ENCODE measurements around the gene GARRE1. TPM values are rescaled to one million over a fixed set of nuclear protein-coding genes. Genes with fewer than 3 reads are reported as not detected.

GARRE1 gene
- total and polyA plus RNA-seq, 2 of the 8 experiments (the other 6 are each of a cell fraction or from before 2014, with no cell fraction given), result 16.4 to 23.1 TPM

DNA sequence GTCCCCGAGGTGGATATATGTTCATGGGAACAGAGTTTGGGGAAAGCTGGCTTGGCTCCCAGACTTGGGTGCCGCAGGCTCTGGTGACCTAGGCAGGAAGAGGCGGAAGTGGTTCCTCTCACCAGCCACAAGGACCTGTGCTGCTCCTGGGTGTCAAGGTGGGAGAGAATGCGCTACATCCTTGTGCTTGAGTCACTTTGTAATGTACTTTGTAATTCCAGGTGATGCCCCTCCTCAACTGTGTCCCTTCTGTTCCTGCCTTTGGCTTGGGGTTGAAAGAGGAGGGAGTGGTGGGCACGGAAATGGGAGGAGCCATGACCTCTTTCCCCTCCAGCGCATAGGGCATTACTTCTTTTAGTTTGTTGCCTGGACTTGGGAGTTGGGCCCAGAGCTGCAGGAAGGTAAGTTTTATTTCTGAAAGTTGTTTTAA lies 10.9 kb downstream of the GARRE1 start (continued):
- TF ChIP-seq CBX5 (IDR thresholded peaks at IDR 0.05; ENCODE audit: low read depth, low read length) (no peak), PHF8 (conservative IDR thresholded peaks at IDR 0.05; ENCODE audit: low read depth, low read length) (no peak), TBP (IDR thresholded peaks at IDR 0.05; ENCODE audit: low read depth, low read length) (no peak)
- TF ChIP-seq, protein P1, sequence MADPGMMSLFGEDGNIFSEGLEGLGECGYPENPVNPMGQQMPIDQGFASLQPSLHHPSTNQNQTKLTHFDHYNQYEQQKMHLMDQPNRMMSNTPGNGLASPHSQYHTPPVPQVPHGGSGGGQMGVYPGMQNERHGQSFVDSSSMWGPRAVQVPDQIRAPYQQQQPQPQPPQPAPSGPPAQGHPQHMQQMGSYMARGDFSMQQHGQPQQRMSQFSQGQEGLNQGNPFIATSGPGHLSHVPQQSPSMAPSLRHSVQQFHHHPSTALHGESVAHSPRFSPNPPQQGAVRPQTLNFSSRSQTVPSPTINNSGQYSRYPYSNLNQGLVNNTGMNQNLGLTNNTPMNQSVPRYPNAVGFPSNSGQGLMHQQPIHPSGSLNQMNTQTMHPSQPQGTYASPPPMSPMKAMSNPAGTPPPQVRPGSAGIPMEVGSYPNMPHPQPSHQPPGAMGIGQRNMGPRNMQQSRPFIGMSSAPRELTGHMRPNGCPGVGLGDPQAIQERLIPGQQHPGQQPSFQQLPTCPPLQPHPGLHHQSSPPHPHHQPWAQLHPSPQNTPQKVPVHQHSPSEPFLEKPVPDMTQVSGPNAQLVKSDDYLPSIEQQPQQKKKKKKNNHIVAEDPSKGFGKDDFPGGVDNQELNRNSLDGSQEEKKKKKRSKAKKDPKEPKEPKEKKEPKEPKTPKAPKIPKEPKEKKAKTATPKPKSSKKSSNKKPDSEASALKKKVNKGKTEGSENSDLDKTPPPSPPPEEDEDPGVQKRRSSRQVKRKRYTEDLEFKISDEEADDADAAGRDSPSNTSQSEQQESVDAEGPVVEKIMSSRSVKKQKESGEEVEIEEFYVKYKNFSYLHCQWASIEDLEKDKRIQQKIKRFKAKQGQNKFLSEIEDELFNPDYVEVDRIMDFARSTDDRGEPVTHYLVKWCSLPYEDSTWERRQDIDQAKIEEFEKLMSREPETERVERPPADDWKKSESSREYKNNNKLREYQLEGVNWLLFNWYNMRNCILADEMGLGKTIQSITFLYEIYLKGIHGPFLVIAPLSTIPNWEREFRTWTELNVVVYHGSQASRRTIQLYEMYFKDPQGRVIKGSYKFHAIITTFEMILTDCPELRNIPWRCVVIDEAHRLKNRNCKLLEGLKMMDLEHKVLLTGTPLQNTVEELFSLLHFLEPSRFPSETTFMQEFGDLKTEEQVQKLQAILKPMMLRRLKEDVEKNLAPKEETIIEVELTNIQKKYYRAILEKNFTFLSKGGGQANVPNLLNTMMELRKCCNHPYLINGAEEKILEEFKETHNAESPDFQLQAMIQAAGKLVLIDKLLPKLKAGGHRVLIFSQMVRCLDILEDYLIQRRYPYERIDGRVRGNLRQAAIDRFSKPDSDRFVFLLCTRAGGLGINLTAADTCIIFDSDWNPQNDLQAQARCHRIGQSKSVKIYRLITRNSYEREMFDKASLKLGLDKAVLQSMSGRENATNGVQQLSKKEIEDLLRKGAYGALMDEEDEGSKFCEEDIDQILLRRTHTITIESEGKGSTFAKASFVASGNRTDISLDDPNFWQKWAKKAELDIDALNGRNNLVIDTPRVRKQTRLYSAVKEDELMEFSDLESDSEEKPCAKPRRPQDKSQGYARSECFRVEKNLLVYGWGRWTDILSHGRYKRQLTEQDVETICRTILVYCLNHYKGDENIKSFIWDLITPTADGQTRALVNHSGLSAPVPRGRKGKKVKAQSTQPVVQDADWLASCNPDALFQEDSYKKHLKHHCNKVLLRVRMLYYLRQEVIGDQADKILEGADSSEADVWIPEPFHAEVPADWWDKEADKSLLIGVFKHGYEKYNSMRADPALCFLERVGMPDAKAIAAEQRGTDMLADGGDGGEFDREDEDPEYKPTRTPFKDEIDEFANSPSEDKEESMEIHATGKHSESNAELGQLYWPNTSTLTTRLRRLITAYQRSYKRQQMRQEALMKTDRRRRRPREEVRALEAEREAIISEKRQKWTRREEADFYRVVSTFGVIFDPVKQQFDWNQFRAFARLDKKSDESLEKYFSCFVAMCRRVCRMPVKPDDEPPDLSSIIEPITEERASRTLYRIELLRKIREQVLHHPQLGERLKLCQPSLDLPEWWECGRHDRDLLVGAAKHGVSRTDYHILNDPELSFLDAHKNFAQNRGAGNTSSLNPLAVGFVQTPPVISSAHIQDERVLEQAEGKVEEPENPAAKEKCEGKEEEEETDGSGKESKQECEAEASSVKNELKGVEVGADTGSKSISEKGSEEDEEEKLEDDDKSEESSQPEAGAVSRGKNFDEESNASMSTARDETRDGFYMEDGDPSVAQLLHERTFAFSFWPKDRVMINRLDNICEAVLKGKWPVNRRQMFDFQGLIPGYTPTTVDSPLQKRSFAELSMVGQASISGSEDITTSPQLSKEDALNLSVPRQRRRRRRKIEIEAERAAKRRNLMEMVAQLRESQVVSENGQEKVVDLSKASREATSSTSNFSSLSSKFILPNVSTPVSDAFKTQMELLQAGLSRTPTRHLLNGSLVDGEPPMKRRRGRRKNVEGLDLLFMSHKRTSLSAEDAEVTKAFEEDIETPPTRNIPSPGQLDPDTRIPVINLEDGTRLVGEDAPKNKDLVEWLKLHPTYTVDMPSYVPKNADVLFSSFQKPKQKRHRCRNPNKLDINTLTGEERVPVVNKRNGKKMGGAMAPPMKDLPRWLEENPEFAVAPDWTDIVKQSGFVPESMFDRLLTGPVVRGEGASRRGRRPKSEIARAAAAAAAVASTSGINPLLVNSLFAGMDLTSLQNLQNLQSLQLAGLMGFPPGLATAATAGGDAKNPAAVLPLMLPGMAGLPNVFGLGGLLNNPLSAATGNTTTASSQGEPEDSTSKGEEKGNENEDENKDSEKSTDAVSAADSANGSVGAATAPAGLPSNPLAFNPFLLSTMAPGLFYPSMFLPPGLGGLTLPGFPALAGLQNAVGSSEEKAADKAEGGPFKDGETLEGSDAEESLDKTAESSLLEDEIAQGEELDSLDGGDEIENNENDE (IDR thresholded peaks at IDR 0.05; ENCODE audit: insufficient replicate concordance, low read length), result no peak

Data from H1 (cell line).